HepG2 (cell line): ENCODE data around the gene ZNF770. TPM values are rescaled to one million over a fixed set of nuclear protein-coding genes. Genes with fewer than 3 reads are reported as not detected.

Source experiments
- ATAC-seq: fragments of 200-7000 bp; cut with Tn5 transposase; 3 replicates; pipeline ENCODE4 v1.9.1; 2020; ENCODE audit warnings: mild to moderate bottlenecking, moderate library complexity
- BruUV-seq: library from RNA; stranded (reverse); fragments of 400-500 nt; replicated peaks from 2 replicates; lab custom pipeline; 2021; lab: Mats Ljungman, UMichigan
- CTCF ChIA-PET: fragments of 300-600 bp; formaldehyde crosslinking; extraction: SDS; loops from one replicate; lab custom pipeline; 2021; ENCODE audit warnings: low total read pairs, inconsistent platforms, low intra/inter-chr PET ratio; lab: Yijun Ruan, JAX
- POLR2A ChIA-PET: fragments of 350-600 bp; sonication (Branson Sonifier 250); formaldehyde crosslinking; loops from one replicate; lab custom pipeline; 2020; ENCODE audit warnings: antibody characterized with exemption, inconsistent platforms; lab: Yijun Ruan, JAX
- DNase-seq: peaks from one replicate; pipeline ENCODE4 v3.0.0-alpha.2; 2015; ENCODE audit warnings: low spot score
- FAIRE-seq: peaks from 3 replicates; lab custom pipeline; 2011; peaks lifted over from hg19 to GRCh38; lab: Jason Lieb, UNC
- H2AFZ ChIP-seq: one replicate; pipeline ENCODE4 v1.6.1; 2011; ENCODE audit warnings: low read length, inconsistent platforms
- H3K27ac ChIP-seq: fragments of 300-600 bp; 3 replicates; pipeline ENCODE4 v1.8.0; 2011; ENCODE audit warnings: mixed run types, mild to moderate bottlenecking, mixed read lengths, low read length, inconsistent platforms; ENCODE audit not compliant: insufficient read depth; ENCODE audit errors: extremely low read length
- H3K27me3 ChIP-seq, 2 experiments: fragments of 200-600 bp in 1 of 2; 2 replicates in 1 of 2; 3 replicates in 1 of 2; pipeline versions ENCODE4 v1.6.0 to v1.8.0; 2011; ENCODE audit warnings: low read length in 2 of 2, mild to moderate bottlenecking in 2 of 2, moderate library complexity in 2 of 2, inconsistent platforms in 1 of 2; ENCODE audit not compliant: insufficient read depth in 2 of 2, control insufficient read depth in 1 of 2
- H3K36me3 ChIP-seq, 2 experiments: fragments of 200-600 bp in 1 of 2; replicated peaks in 1 of 2; 2 replicates in 1 of 2; 3 replicates in 1 of 2; pipeline versions ENCODE4 v1.5.1 to v1.8.0; 2011; ENCODE audit warnings: low read length in 2 of 2, inconsistent platforms in 1 of 2; ENCODE audit not compliant: insufficient read depth in 2 of 2, control insufficient read depth in 1 of 2
- H3K4me1 ChIP-seq: 2 replicates; pipeline ENCODE4 v1.5.1; 2012; ENCODE audit warnings: low read length, inconsistent platforms; ENCODE audit not compliant: insufficient read depth
- H3K4me2 ChIP-seq: 2 replicates; pipeline ENCODE4 v1.6.0; 2011; ENCODE audit warnings: low read depth, low read length, inconsistent platforms
- H3K4me3 ChIP-seq, 3 experiments: fragments of 200-600 bp in 1 of 3; sonication (generic), shearing (Covaris generic) in 1 of 3; replicated peaks in 1 of 3; 2 replicates each; pipeline ENCODE4 v1.5.1; 2011 to 2016; ENCODE audit warnings: low read length in 3 of 3, inconsistent platforms in 2 of 3, low read depth in 2 of 3, mild to moderate bottlenecking in 2 of 3, control low read depth in 1 of 3, mixed read lengths in 1 of 3; ENCODE audit not compliant: insufficient read depth in 1 of 3
- H3K79me2 ChIP-seq: one replicate; pipeline ENCODE4 v1.6.1; 2011; ENCODE audit warnings: low read length, inconsistent platforms; ENCODE audit not compliant: insufficient read depth
- H3K9ac ChIP-seq: 2 replicates; pipeline ENCODE4 v1.6.0; 2011; ENCODE audit warnings: mild to moderate bottlenecking, low read depth, low read length, inconsistent platforms; ENCODE audit not compliant: insufficient read depth
- H3K9me3 ChIP-seq: 2 replicates; pipeline ENCODE4 v1.5.1; 2012; ENCODE audit warnings: mild to moderate bottlenecking, low read length
- H4K20me1 ChIP-seq: 2 replicates; pipeline ENCODE4 v1.6.0; 2011; ENCODE audit warnings: inconsistent platforms, mild to moderate bottlenecking, low read length, moderate library complexity; ENCODE audit not compliant: insufficient read depth
- ELF4 ChIP-seq: sonication (generic); formaldehyde crosslinking; IDR thresholded peaks from 2 replicates; pipeline ENCODE4 v1.5.0; 2020; ENCODE audit warnings: missing genetic modification reagents, mild to moderate bottlenecking, moderate library complexity, borderline replicate concordance
- EP300 ChIP-seq, 3 experiments: sonication (generic) in 1 of 3; formaldehyde crosslinking in 1 of 3; IDR thresholded peaks; 2 replicates each; pipeline versions ENCODE4 v1.5.1 to v1.6.1; 2011 to 2020; ENCODE audit warnings: low read depth in 2 of 3, low read length in 2 of 3, borderline replicate concordance in 1 of 3, improper control_type of control experiment in 1 of 3, mild to moderate bottlenecking in 1 of 3, missing genetic modification reagents in 1 of 3, moderate library complexity in 1 of 3
- PAWR ChIP-seq: sonication (generic); formaldehyde crosslinking; IDR thresholded peaks from 2 replicates; pipeline ENCODE4 v1.4.0; 2020; ENCODE audit warnings: missing genetic modification reagents, mild to moderate bottlenecking, borderline replicate concordance
- RARA ChIP-seq: IDR thresholded peaks from 2 replicates; pipeline ENCODE4 v1.6.1; 2016; ENCODE audit warnings: missing genetic modification reagents, missing compliant biosample characterization
- SRF ChIP-seq: IDR thresholded peaks from 2 replicates; pipeline ENCODE4 v1.6.1; 2011; ENCODE audit warnings: mild to moderate bottlenecking, low read depth, low read length, moderate library complexity
- ZC3H4 ChIP-seq: sonication (generic); formaldehyde crosslinking; IDR thresholded peaks from 2 replicates; pipeline ENCODE4 v1.4.0; 2020; ENCODE audit warnings: missing genetic modification reagents, borderline replicate concordance
- ZNF703 ChIP-seq: sonication (generic); formaldehyde crosslinking; IDR thresholded peaks from 2 replicates; pipeline ENCODE4 v1.5.1; 2020; ENCODE audit warnings: missing genetic modification reagents, mild to moderate bottlenecking, moderate library complexity, borderline replicate concordance
- WGBS: methylation state at CpG from one replicate; pipeline ENCODE4 v1.1.6; 2017; ENCODE audit warnings: low lambda C conversion rate; 5-methylcytosine and 5-hydroxymethylcytosine counted together
- in situ Hi-C: cut with HindIII; loops from 2 replicates; pipeline ENCODE4 v1.10.0; 2017; ENCODE audit warnings: low pct_unique_long_range_greater_than_20kb; ENCODE audit not compliant: extremely low pct_ligation_motif_present
- intact Hi-C: fragments of 100-400 bp; cut with micrococcal nuclease; formaldehyde crosslinking; loops from one replicate; pipeline ENCODE4 v1.10.0; 2022; ENCODE audit not compliant: unreplicated experiment
- polyA plus RNA-seq, 8 experiments: library from polyadenylated mRNA; depleted of rRNA in 3 of 8; stranded (reverse) in 7 of 8; unstranded in 1 of 8; fragments of >200 nt; fragmentation: Illumina TruSeq in 4 of 8; extraction: Trizol in 4 of 8; gene quantifications; 2 replicates each; pipeline versions ENCODE4 v1.2.1 to v1.2.3, GENCODE V29; 2011 to 2016; ENCODE audit warnings: low read depth in 4 of 8, missing spikeins in 1 of 8, mixed read lengths in 1 of 8; ENCODE audit not compliant: insufficient read depth in 1 of 8
- total RNA-seq, 5 experiments: library from RNA; depleted of rRNA; stranded (reverse); fragments of >200 nt; fragmentation: Illumina TruSeq; extraction: Trizol; gene quantifications; 2 replicates each; pipeline ENCODE4 v1.2.3, GENCODE V29; 2016; ENCODE audit warnings: low read depth in 1 of 5
- TF ChIP-seq, protein P1 (sequence below): sonication (generic); formaldehyde crosslinking; IDR thresholded peaks from 2 replicates; pipeline ENCODE4 v1.9.0; 2021; ENCODE audit warnings: missing genetic modification reagents, mild to moderate bottlenecking, borderline replicate concordance
- TF ChIP-seq, protein P2 (sequence below): sonication (generic); formaldehyde crosslinking; conservative IDR thresholded peaks from 2 replicates; pipeline ENCODE4 v1.4.0; 2020; ENCODE audit warnings: mild to moderate bottlenecking, missing genetic modification reagents, moderate library complexity
- TF ChIP-seq, protein P3 (sequence below): sonication (generic); formaldehyde crosslinking; IDR thresholded peaks from 2 replicates; pipeline ENCODE4 v1.5.0; 2020; ENCODE audit warnings: missing genetic modification reagents

The ZNF770 gene
- total and polyA plus RNA-seq, 2 of the 13 experiments (the other 11 are each of a cell fraction or from before 2014, with no cell fraction given) = 15.5 to 33.1 TPM

DNA sequence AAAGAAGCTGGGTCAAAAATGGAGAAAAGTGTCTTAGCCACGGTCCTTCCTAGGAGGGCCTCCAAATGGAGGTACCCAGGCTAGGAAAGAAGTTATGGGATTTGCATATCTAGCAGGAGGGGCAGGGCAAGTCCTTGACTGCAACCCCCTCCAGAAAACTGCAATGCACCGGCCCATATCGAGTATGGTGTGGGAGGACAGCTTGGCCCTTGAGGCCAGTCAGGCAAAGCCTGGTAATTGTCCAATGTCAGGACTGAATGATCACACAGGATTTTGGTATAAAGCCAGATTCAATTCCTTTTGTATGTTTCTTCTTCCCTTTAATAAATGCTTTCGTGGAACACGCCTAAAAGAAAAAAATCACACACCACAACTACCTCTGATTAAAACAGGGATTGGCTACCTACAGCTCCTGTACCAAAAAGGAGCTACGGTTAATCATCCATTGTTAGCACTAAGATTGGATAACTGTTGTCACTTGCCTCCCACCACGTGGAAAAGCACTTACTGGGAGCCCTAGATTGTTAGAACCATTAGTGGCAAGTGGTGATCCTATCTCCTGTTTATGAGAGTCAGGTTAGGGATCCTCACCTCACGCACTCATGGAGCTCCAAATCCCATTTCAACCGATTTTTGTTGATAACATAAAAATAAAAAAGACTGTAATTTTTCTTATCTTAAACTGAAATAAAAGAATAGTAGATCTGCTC lies 1.2 kb downstream of the ZNF770 start:
- Histone ChIP-seq H3K4me1 (peaks cover 45% of the 10 kb centered on the region), H4K20me1 (peaks cover 30% of the 10 kb centered on the region), H2AFZ (no peak overlapping the region), H3K27me3 (no peaks in the 10 kb centered on the region; a peak in 2 of 5 replicates), H3K36me3 (peaks cover 0 to 21% of the 10 kb centered on the region in 2 experiments; a peak in 3 of 5 replicates), H3K9ac (peak overlapping the region; percentile 98), H3K4me2 (peak overlapping the region; percentile 87), H3K4me3 (peak overlapping the region; percentile 70 to 95 (median 76)), H3K79me2 (peaks cover 45% of the 10 kb centered on the region), H3K9me3 (no peaks in the 10 kb centered on the region), H3K27ac (peak overlapping the region; percentile 96)
- ChIA-PET POLR2A (interaction anchor here (1.0 to 3.3 kb wide), 3 partner anchors 10 to 17 kb away, joined by 4 to 125 read pairs (median 6); partner anchors contain the start of gene AQR), CTCF (no interaction called here)
- 0 out of 2 replicates have a peak, but pooled peaks have one; percentile 38 for TF ChIP-seq ELF4 (CRISPR knock-in tag)
- TF ChIP-seq, protein P1, sequence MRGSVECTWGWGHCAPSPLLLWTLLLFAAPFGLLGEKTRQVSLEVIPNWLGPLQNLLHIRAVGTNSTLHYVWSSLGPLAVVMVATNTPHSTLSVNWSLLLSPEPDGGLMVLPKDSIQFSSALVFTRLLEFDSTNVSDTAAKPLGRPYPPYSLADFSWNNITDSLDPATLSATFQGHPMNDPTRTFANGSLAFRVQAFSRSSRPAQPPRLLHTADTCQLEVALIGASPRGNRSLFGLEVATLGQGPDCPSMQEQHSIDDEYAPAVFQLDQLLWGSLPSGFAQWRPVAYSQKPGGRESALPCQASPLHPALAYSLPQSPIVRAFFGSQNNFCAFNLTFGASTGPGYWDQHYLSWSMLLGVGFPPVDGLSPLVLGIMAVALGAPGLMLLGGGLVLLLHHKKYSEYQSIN (CRISPR knock-in tag) = no peak
- BruUV-seq = no TSS peak
- intact Hi-C loops (no loop called here), in situ Hi-C loops (no loop called here)
- WGBS = 6% methylated on average over 9 of the region's 9 CpGs
- DNase-seq = no peak
- ATAC-seq = no peak
- FAIRE-seq = no peak

DNA sequence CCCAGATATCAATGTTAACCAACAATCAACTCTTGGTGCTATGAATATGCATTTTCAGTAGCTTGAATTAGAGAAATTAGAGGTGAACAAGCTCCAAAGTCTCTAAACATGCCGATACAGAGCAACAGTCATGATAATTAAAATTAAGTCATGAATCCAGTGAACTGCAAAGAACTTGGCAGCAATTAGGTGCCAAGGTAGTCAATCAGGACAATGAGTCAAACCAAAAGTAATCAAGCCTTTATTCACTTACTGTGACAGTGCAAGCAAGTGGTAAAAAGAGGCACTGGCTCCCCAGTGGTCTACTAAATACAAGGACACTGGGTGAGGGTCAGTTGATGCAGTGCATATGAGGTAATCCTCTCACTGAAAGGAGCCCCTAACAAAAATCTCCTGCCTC lies 1.8 kb downstream of the ZNF770 start:
- peak overlapping the region; percentile 96 for H3K27ac ChIP-seq
- no peaks in the 10 kb centered on the region; a peak in 2 of 5 replicates for H3K27me3 ChIP-seq
- peak overlapping the region; percentile 98 for H3K9ac ChIP-seq
- H3K4me3 ChIP-seq = peak overlapping the region; percentile 70 to 95 (median 76)
- no TSS peak for BruUV-seq
- H3K36me3 ChIP-seq = peaks cover 0 to 21% of the 10 kb centered on the region in 2 experiments; a peak in 3 of 5 replicates
- intact Hi-C loops = no loop called here
- ATAC-seq (no peak), FAIRE-seq (no peak), DNase-seq (no peak)
- 67% methylated on average over 1 of the region's 1 CpG for WGBS
- ChIA-PET CTCF (no interaction called here), POLR2A (interaction anchor here (2.8 to 3.3 kb wide), 2 partner anchors 17 kb away, joined by 32 to 125 read pairs; partner anchors contain the start of gene AQR)
- peaks cover 43% of the 10 kb centered on the region for H3K4me1 ChIP-seq
- H2AFZ ChIP-seq = no peak overlapping the region
- H3K4me2 ChIP-seq = peak overlapping the region; percentile 87
- in situ Hi-C loops = no loop called here
- peaks cover 45% of the 10 kb centered on the region for H3K79me2 ChIP-seq
- no peaks in the 10 kb centered on the region for H3K9me3 ChIP-seq
- peaks cover 30% of the 10 kb centered on the region for H4K20me1 ChIP-seq
- TF ChIP-seq RARA (CRISPR knock-in tag) (no peak), EP300 (IDR thresholded peaks at IDR 0.05; ENCODE audit: low read depth in 2 of 2, low read length in 2 of 2) (no peak), EP300 (CRISPR knock-in tag; IDR thresholded peaks at IDR 0.05; ENCODE audit: borderline replicate concordance) (no peak), PAWR (CRISPR knock-in tag) (no peak), ZNF703 (CRISPR knock-in tag) (no peak), SRF (no peak), ZC3H4 (CRISPR knock-in tag) (no peak)
- TF ChIP-seq, protein P2, sequence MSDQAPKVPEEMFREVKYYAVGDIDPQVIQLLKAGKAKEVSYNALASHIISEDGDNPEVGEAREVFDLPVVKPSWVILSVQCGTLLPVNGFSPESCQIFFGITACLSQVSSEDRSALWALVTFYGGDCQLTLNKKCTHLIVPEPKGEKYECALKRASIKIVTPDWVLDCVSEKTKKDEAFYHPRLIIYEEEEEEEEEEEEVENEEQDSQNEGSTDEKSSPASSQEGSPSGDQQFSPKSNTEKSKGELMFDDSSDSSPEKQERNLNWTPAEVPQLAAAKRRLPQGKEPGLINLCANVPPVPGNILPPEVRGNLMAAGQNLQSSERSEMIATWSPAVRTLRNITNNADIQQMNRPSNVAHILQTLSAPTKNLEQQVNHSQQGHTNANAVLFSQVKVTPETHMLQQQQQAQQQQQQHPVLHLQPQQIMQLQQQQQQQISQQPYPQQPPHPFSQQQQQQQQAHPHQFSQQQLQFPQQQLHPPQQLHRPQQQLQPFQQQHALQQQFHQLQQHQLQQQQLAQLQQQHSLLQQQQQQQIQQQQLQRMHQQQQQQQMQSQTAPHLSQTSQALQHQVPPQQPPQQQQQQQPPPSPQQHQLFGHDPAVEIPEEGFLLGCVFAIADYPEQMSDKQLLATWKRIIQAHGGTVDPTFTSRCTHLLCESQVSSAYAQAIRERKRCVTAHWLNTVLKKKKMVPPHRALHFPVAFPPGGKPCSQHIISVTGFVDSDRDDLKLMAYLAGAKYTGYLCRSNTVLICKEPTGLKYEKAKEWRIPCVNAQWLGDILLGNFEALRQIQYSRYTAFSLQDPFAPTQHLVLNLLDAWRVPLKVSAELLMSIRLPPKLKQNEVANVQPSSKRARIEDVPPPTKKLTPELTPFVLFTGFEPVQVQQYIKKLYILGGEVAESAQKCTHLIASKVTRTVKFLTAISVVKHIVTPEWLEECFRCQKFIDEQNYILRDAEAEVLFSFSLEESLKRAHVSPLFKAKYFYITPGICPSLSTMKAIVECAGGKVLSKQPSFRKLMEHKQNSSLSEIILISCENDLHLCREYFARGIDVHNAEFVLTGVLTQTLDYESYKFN (CRISPR knock-in tag) = no peak
- TF ChIP-seq, protein P3, sequence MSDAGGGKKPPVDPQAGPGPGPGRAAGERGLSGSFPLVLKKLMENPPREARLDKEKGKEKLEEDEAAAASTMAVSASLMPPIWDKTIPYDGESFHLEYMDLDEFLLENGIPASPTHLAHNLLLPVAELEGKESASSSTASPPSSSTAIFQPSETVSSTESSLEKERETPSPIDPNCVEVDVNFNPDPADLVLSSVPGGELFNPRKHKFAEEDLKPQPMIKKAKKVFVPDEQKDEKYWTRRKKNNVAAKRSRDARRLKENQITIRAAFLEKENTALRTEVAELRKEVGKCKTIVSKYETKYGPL (CRISPR knock-in tag) = no peak
